Sciatic nerve (tissue), 2 donors: ENCODE results near the gene OAS2. TPM values are rescaled to one million over a fixed set of nuclear protein-coding genes. Genes with fewer than 3 reads are reported as not detected.

Experiments
- ATAC-seq: fragments of 200-7000 bp; cut with Tn5 transposase; one replicate; pipeline ENCODE4 v1.9.1; 2020; ENCODE audit warnings: mild to moderate bottlenecking, moderate library complexity
- DNase-seq: peaks from one replicate; pipeline ENCODE4 v3.0.0-alpha.2; 2020; ENCODE audit warnings: low spot score
- intact Hi-C: fragments of 100-400 bp; cut with DNase I; formaldehyde crosslinking; loops from one replicate; pipeline ENCODE4 v1.14.2; 2022
- total RNA-seq: library from RNA; stranded (reverse); fragmentation: NEBNext Ultra II Directional; extraction: Animal tissue kit (Norgen Biotek cat#: 25700); gene quantifications from one replicate; pipeline ENCODE4 v1.2.1, GENCODE V29; 2021
- donor health status: DM: no; HTN: no; CAD: no.
- donor health status: DM: no; HTN: no; CAD: no.

The OAS2 gene
- 8.4 TPM for total RNA-seq

GRCh38 chr12:112978163-112979040 is at the start of gene OAS2:
Gene OAS2 (plus strand): TSS chr12:112978519. CDS start chr12:112978609, 90 bp downstream.
- intact Hi-C loops, result no loop called here
- ATAC-seq (peak; percentile 94), DNase-seq (no peak)

- DNase-seq, result no peak
- intact Hi-C loops, result no loop called here
- no peak for ATAC-seq
Observed at GRCh38 chr12:112928978-112929377, 49.3 kb upstream of the OAS2 start.

- intact Hi-C loops, result no loop called here
- ATAC-seq (no peak), DNase-seq (no peak)
Observed at GRCh38 chr12:112929715-112930114, 48.6 kb upstream of the OAS2 start.

GRCh38 chr12:112930350-112930749 is 48.0 kb upstream of the OAS2 start:
- ATAC-seq (no peak), DNase-seq (no peak)
- intact Hi-C loops, result no loop called here

GRCh38 chr12:112932485-112933128 is 45.7 kb upstream of the OAS2 start:
- DNase-seq, result no peak
- ATAC-seq, result no peak
- intact Hi-C loops, result no loop called here

- intact Hi-C loops, result no loop called here
- DNase-seq (no peak), ATAC-seq (no peak)
Observed at GRCh38 chr12:112933129-112933505, 45.2 kb upstream of the OAS2 start.

- intact Hi-C loops, result no loop called here
- ATAC-seq, result no peak
- no peak for DNase-seq
Observed at GRCh38 chr12:112936264-112936663, 42.1 kb upstream of the OAS2 start.

GRCh38 chr12:112936927-112937326 is 41.4 kb upstream of the OAS2 start:
- DNase-seq (no peak), ATAC-seq (no peak)
- intact Hi-C loops, result no loop called here

GRCh38 chr12:112937741-112938719 is 40.3 kb upstream of the OAS2 start, which contains the start of gene OAS3:
Gene OAS3 (plus strand): TSS chr12:112938474. CDS start chr12:112938531, 57 bp downstream.
- ATAC-seq (peak; percentile 98), DNase-seq (peak; percentile 93)
- intact Hi-C loops, result no loop called here

- no peak for DNase-seq
- intact Hi-C loops, result no loop called here
- no peak for ATAC-seq
Observed at GRCh38 chr12:112938751-112939150, 39.6 kb upstream of the OAS2 start.

GRCh38 chr12:112939761-112940381 is 38.4 kb upstream of the OAS2 start:
- intact Hi-C loops, result no loop called here
- DNase-seq (no peak), ATAC-seq (no peak)

GRCh38 chr12:112941528-112942335 is 36.6 kb upstream of the OAS2 start:
- ATAC-seq (no peak), DNase-seq (no peak)
- intact Hi-C loops, result no loop called here

GRCh38 chr12:112942572-112942971 is 35.7 kb upstream of the OAS2 start:
- intact Hi-C loops, result no loop called here
- DNase-seq, result no peak
- ATAC-seq, result no peak

GRCh38 chr12:112944024-112944690 is 34.2 kb upstream of the OAS2 start:
- ATAC-seq, result no peak

GRCh38 chr12:112945515-112945914 is 32.8 kb upstream of the OAS2 start:
- ATAC-seq, result no peak
- intact Hi-C loops, result no loop called here
- DNase-seq, result no peak

More at GRCh38 chr12:112944024-112944690, 34.2 kb upstream of the OAS2 start:
- intact Hi-C loops, result no loop called here
- no peak for DNase-seq

GRCh38 chr12:112946236-112947000 is 31.9 kb upstream of the OAS2 start:
- DNase-seq, result no peak
- ATAC-seq, result no peak
- intact Hi-C loops, result no loop called here

GRCh38 chr12:112947314-112947713 is 31.0 kb upstream of the OAS2 start:
- DNase-seq (no peak), ATAC-seq (no peak)
- intact Hi-C loops, result no loop called here
